DND-41 (cell line): Measurements from ENCODE around the gene ACTL9.
"Not testable (repeated sequence)": the region's sequence is repeated elsewhere in the genome, so short reads cannot be mapped to it uniquely, and the experiment has no call there.

Source experiments
- ATAC-seq: fragments of 200-7000 bp; cut with Tn5 transposase; 3 replicates; pipeline ENCODE4 v1.9.1; 2021; ENCODE audit warnings: low read depth; ENCODE audit not compliant: insufficient read depth
- DNase-seq: peaks from one replicate; pipeline ENCODE4 v3.0.0-alpha.2; 2020
- H2AFZ ChIP-seq: 2 replicates; pipeline ENCODE4 v1.6.0; 2012; ENCODE audit warnings: low read depth, low read length
- H3K27ac ChIP-seq: 2 replicates; pipeline ENCODE4 v1.5.1; 2012; ENCODE audit warnings: low read length, inconsistent platforms
- H3K27me3 ChIP-seq: fragments of 200-600 bp; sonication (generic); 2 replicates; pipeline ENCODE4 v1.6.0; 2012; ENCODE audit warnings: low read length, mild to moderate bottlenecking, inconsistent platforms; ENCODE audit not compliant: insufficient read depth, poor library complexity
- H3K36me3 ChIP-seq: 2 replicates; pipeline ENCODE4 v1.5.1; 2012; ENCODE audit warnings: low read length, inconsistent platforms; ENCODE audit not compliant: insufficient read depth
- H3K4me1 ChIP-seq: 2 replicates; pipeline ENCODE4 v1.5.1; 2012; ENCODE audit warnings: mild to moderate bottlenecking, low read length; ENCODE audit not compliant: insufficient read depth
- H3K4me2 ChIP-seq: 2 replicates; pipeline ENCODE4 v1.6.0; 2012; ENCODE audit warnings: mild to moderate bottlenecking, moderate library complexity, low read length, inconsistent platforms; ENCODE audit not compliant: insufficient read depth
- H3K4me3 ChIP-seq, 2 experiments: fragments of 200-600 bp in 1 of 2; shearing (Covaris generic) in 1 of 2; 2 replicates each; pipeline ENCODE4 v1.5.1; 2012 to 2016; ENCODE audit warnings: inconsistent platforms in 2 of 2, low read length in 2 of 2, mild to moderate bottlenecking in 2 of 2, low read depth in 1 of 2, moderate library complexity in 1 of 2
- H3K79me2 ChIP-seq: 2 replicates; pipeline ENCODE4 v1.6.0; 2012; ENCODE audit warnings: low read length, inconsistent platforms; ENCODE audit not compliant: insufficient read depth
- H3K9ac ChIP-seq: 2 replicates; pipeline ENCODE4 v1.6.0; 2012; ENCODE audit warnings: low read depth, mild to moderate bottlenecking, inconsistent platforms, low read length, moderate library complexity
- H3K9me3 ChIP-seq: 2 replicates; pipeline ENCODE4 v1.5.1; 2012; ENCODE audit warnings: low read length, moderate library complexity, mild to moderate bottlenecking, inconsistent platforms; ENCODE audit not compliant: insufficient read depth, severe bottlenecking
- H4K20me1 ChIP-seq: 2 replicates; pipeline ENCODE4 v1.6.0; 2012; ENCODE audit warnings: low read length; ENCODE audit not compliant: insufficient read depth
- EZH2 ChIP-seq: IDR thresholded peaks from 3 replicates; pipeline ENCODE4 v1.6.1; 2012; ENCODE audit warnings: borderline replicate concordance, low read depth, mild to moderate bottlenecking, moderate library complexity, low read length, inconsistent platforms; ENCODE audit not compliant: severe bottlenecking
- TF ChIP-seq, protein P1 (sequence below): IDR thresholded peaks from 2 replicates; pipeline ENCODE4 v1.5.1; 2012; ENCODE audit warnings: borderline replicate concordance, low read length, moderate library complexity, mild to moderate bottlenecking; ENCODE audit not compliant: poor library complexity, severe bottlenecking; ENCODE audit errors: extremely low read depth

The ACTL9 gene

DNA sequence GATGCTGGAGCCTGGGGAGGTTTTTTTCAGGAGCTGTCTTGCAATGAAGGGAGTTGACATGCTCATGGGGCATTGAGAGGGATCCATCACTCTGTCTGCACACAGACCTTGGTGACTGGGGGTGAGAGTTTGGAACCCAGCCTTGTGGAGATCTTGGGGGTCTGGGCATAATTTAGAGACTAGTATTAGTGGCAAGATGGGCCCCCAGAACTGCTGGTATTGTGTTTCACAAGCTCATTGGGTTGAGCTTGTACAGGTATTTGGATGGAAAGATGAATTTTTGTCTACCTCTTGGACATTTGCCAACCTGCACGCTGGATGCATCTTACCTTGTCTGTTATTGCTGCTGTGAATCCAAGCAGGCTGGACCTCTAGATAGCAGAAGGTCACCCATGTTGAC is 22.7 kb upstream of the ACTL9 start, which contains the start of gene OR2Z1:
Gene OR2Z1, plus strand, starts transcription at position 301 of the 400 bp plus-strand sequence. CDS start 9,395 bp downstream, outside the sequence.
- Histone ChIP-seq H3K9ac (no peak within 1 kb of the TSS), H3K27ac (no peak within 1 kb of the TSS), H3K36me3 (no peaks in the 10 kb centered on the region), H3K9me3 (no peaks in the 10 kb centered on the region), H2AFZ (no peak within 1 kb of the TSS), H3K4me1 (no peaks in the 10 kb centered on the region), H3K27me3 (no peaks in the 10 kb centered on the region), H3K4me3 (no peak within 1 kb of the TSS), H4K20me1 (no peaks in the 10 kb centered on the region), H3K79me2 (no peaks in the 10 kb centered on the region), H3K4me2 (no peak within 1 kb of the TSS)
- TF ChIP-seq, protein P1, sequence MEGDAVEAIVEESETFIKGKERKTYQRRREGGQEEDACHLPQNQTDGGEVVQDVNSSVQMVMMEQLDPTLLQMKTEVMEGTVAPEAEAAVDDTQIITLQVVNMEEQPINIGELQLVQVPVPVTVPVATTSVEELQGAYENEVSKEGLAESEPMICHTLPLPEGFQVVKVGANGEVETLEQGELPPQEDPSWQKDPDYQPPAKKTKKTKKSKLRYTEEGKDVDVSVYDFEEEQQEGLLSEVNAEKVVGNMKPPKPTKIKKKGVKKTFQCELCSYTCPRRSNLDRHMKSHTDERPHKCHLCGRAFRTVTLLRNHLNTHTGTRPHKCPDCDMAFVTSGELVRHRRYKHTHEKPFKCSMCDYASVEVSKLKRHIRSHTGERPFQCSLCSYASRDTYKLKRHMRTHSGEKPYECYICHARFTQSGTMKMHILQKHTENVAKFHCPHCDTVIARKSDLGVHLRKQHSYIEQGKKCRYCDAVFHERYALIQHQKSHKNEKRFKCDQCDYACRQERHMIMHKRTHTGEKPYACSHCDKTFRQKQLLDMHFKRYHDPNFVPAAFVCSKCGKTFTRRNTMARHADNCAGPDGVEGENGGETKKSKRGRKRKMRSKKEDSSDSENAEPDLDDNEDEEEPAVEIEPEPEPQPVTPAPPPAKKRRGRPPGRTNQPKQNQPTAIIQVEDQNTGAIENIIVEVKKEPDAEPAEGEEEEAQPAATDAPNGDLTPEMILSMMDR: no peak
- no peak for TF ChIP-seq EZH2
- ATAC-seq (no peak), DNase-seq (no peak)

DNA sequence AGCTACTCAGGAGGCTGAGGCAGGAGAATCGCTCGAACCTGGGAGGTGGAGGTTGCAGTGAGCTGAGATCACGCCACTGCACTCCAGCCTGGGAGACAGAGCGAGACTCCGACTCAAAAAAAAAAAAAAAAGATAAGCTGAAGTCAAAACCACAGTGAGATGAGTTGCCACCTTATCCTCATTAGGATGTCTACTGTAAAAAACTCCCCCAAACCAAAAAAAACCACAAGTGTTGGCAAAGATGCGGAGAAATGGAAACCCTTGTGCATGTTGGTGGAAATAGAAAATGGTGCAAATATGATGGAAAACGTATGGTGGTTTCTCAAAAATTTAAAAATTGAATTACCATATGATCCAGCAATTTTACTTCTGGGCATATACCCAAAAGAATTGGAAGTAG is 11.7 kb upstream of the ACTL9 start:
- not testable (repeated sequence) for H4K20me1 ChIP-seq, H2AFZ ChIP-seq, DNase-seq, H3K4me2 ChIP-seq, H3K27me3 ChIP-seq, H3K9ac ChIP-seq, H3K36me3 ChIP-seq, H3K9me3 ChIP-seq, H3K79me2 ChIP-seq, H3K27ac ChIP-seq, H3K4me3 ChIP-seq, ATAC-seq
- peaks cover 14% of the 10 kb centered on the region for H3K4me1 ChIP-seq

DNA sequence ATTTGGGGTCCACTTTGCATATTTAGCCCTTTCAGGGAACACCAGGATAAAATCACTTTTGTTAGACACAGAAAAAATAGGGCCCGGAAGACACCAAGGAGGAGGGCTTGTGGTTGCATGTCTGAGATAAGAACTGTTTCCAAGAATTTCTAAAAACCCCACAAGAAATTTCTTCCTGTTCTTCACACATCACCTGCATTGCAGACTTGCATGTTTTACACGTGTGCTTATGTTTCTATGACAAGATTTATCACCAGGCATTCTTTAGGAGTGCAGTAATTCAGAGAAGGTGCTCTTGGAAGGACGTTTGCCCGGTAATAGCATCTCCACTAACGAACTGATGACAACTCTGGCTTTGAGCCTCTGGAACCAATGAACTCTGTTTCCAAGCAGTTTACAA is 7.1 kb upstream of the ACTL9 start:
- peak overlapping the region; percentile 32; the same call in 1 of the 2 replicates for H3K4me2 ChIP-seq
- H3K27me3 ChIP-seq: no peaks in the 10 kb centered on the region
- peak; percentile 74 for ATAC-seq
- no peak overlapping the region for H3K4me3 ChIP-seq
- no peak overlapping the region for H3K9ac ChIP-seq
- no peak for TF ChIP-seq EZH2
- TF ChIP-seq, protein P1: no peak
- DNase-seq: peak; percentile 60
- peaks cover 59% of the 10 kb centered on the region for H3K4me1 ChIP-seq
- no peaks in the 10 kb centered on the region for H4K20me1 ChIP-seq
- no peak overlapping the region for H2AFZ ChIP-seq
- H3K27ac ChIP-seq: peak overlapping the region; percentile 78
- no peaks in the 10 kb centered on the region for H3K9me3 ChIP-seq
- H3K36me3 ChIP-seq: no peaks in the 10 kb centered on the region
- no peaks in the 10 kb centered on the region for H3K79me2 ChIP-seq

DNA sequence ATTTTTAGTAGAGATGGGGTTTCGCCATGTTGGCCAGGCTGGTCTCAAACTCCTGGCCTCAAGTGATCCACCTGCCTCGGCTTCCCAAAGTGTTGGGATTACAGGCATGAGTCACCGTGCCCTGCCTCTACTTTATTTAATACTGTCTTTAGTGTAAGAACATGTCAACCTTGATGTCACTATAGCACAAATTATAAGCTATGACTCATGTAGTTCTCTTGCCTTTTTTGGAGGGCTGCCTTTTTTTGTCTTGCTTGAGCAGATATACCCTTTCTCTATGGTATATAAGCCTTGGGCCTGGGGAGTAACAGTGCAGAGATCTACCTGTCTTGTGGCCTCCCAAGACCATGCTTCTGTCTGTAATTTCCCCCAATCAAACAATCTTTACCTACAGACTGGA is 6.7 kb upstream of the ACTL9 start:
- not testable (repeated sequence) for H4K20me1 ChIP-seq, H3K9ac ChIP-seq, H3K36me3 ChIP-seq, H3K4me3 ChIP-seq, H2AFZ ChIP-seq, DNase-seq, H3K27me3 ChIP-seq, H3K79me2 ChIP-seq, H3K9me3 ChIP-seq
- H3K4me2 ChIP-seq: peak overlapping the region; percentile 32; the same call in 1 of the 2 replicates
- ATAC-seq: peak; percentile 63
- peaks cover 63% of the 10 kb centered on the region for H3K4me1 ChIP-seq
- H3K27ac ChIP-seq: peak overlapping the region; percentile 78
